ENCODE results near the gene CAVIN2. TPM values are rescaled to one million over a fixed set of nuclear protein-coding genes. Genes with fewer than 3 reads are reported as not detected.

The CAVIN2 gene, protein sequence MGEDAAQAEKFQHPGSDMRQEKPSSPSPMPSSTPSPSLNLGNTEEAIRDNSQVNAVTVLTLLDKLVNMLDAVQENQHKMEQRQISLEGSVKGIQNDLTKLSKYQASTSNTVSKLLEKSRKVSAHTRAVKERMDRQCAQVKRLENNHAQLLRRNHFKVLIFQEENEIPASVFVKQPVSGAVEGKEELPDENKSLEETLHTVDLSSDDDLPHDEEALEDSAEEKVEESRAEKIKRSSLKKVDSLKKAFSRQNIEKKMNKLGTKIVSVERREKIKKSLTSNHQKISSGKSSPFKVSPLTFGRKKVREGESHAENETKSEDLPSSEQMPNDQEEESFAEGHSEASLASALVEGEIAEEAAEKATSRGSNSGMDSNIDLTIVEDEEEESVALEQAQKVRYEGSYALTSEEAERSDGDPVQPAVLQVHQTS
- total RNA-seq (2014; rRNA removed; shearing (Covaris generic)), result 136 and 177 TPM in 2 replicates

DNA sequence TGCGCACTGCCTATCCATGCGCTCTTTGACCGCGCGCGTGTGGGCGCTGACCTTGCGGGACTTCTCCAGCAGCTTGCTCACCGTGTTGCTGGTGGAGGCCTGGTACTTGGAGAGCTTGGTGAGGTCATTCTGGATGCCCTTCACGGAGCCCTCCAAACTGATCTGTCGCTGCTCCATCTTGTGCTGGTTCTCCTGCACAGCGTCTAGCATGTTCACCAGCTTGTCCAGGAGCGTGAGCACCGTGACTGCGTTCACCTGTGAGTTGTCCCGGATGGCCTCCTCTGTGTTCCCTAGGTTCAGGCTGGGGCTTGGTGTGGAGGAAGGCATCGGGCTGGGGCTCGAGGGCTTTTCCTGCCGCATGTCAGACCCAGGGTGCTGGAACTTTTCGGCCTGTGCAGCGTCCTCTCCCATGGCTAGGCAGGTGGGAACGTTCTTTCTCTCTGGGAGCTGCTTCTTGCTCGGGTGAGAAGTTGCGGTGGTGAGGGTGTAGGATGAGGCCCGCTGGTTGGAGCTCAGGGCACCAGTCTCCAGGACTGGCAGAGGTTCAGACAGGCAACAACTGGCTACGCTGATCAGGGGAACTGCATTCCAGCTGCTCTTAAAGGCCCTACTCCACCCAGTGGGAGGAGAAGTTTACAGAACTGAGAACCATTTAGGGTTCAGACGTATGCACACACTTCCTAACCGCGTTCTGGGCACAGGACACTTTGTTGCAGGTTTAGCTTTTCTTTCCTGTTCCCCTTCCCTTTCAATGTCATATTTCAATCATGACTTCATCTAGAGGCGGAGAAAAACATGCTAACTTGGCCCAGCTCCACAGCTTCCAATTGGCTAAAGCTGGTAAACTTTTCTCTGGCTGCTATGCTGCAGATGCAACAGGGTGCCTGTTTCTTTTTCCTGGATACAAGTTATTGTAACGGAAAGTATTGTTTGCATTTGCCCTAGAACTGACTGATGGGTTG is at the start of gene CAVIN2:
CAVIN2 (minus strand) TSS at position 574 of the 962 bp plus-strand sequence; CDS start at position 411, 163 bp downstream.
- DNase-seq (ENCODE audit: low spot score), result peak; percentile 87

DNA sequence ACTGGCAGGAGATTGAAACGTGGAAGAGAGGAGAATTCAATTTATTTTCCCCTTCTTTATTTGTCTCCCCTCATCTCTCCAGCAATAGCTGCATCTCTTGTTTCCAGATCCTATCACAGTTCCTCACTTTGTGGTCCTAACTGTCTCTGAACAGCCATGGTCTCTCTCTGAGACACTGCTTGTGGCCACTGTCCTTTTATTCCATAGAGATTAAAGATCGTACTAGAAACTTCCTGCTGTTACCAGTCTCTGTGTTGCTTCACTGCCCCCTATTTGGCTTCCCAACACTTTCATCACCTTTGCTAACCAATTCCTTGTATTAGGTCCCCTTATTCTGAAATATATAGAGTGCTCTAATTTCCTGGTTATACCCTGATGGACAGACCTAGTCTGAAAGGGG is 48.9 kb upstream of the CAVIN2 start:
- no peak for DNase-seq (ENCODE audit: low spot score)

DNA sequence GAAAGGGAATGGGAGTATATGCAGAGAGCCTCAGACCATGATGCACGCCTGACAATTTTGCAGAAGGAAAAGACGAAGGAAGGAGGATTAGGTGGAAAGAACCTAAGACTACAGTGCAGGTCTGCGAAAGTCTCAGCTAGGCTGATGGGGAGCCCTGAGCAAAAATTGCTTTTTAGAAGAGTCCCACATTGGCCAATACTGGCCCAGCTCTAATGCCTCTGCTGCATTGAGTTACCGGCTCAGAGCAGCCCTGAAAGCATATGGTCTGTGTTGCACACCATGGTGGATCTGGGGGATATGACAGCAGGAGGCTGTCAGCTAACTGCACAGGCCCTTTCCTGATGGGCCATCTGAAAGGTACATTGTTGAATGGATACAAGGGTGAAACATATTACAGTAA is 48.3 kb upstream of the CAVIN2 start:
- no peak for DNase-seq (ENCODE audit: low spot score)

DNA sequence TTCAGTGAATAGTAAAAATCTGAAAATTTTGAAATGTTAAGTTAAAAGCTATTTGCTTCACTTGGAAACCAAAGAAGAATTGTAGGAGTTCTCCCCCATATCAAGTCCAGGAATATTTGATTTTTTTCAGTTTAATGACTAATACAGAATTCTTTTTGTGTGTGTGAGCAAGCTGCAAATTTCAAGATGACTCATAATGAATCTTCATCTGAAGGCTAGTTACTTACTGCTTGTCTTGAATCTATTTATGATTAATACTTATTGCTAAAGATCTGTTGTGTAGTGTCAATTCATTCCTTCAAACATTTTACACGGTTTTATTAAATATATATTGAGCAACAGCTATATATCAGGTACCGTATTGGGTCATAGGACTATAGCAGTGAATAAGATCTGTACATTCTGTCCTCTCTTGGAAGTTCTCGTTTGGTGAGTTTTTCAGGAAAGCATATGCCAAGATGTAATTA is 47.8 kb upstream of the CAVIN2 start:
- peak; percentile 82 for DNase-seq (ENCODE audit: low spot score)

DNA sequence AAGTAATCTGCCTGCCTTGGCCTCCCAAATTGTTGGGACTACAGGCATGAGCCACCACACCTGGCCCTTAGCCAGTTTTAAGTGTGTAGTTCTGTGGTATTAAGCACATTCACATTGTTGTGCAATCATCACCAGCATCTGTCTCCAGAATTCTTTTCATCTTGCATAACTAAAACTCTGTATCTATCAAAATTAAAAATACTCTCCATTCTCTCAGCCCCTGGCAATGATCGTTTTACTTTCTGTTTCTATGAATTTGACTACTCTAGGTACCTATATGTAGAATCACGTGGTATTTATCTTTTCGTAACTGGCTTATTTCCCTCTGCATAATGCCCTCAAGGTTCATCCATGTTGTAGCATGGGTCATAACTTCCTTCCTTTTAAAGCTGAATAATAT is 45.5 kb upstream of the CAVIN2 start:
- DNase-seq (ENCODE audit: low spot score), result no peak

DNA sequence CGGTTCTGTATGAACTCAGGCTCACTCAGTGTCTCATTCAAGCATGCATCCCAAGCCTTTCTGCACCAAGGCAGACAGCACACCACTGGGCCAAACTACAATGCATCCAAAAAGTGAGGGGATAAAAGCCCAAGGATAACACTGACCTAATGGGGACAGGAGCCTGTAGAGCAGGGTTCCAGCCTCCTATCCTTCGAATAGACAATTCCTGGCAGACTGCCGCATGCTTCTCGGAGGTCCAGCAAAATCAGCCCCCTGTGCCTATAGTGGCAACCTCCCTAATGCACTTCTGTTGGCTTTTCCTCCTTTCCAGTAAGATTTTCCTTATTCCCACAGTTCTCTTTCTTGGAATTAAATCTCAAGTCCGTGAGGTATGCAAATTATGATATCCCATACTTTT is 44.8 kb upstream of the CAVIN2 start:
- no peak for DNase-seq (ENCODE audit: low spot score)

DNA sequence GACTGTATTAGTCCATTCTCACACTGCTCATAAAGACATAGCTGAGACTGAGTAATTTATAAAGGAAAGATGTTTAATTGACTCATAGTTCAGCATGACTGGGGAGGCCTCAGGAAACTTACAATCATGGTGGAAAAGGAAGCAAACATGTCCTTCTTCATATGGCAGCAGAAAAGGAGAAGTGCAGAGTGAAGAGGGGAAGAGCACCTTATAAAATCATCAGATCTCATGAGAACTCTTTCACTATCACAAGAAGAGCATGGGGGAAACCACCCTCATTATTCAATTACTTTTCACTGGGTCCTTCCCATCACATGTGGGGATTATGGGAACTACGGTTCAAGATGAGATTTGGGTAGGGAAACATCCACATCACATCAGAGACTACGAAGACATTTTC is 43.0 kb upstream of the CAVIN2 start:
- no peak for DNase-seq (ENCODE audit: low spot score)

DNA sequence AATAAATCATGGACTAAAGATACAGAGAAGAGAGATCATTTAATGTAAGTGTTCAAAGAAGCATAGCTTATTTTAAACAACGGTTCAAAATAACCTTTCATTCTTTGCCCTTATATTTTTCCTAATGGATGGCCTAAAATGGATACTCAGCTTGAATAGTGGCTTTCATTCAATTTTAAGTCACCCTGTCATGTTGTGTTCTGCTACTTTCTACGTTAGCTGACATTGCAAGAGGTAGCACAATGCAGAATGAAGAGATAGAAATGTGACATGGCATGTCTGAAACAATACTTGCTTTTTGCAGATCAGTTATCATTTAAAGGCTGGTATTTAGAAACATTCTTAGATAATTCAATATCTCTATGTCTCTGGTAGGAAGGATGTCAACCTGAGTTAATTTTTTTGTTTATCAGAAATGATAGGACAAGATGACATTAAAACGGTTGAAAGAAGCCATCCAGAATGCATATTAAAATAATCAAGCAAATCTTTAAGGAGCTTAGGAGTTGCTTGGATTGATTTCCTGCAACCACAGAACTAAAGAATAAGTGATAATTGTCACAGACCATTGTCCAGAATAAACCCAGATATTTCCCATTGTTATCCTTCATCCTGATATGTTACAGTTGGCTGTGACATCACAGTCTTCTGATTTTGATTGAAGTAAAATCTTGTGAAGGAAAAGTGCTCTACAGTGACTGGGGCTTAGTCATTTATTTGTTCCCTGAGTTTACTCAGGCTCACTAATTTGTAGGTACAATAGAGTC is 41.7 kb upstream of the CAVIN2 start:
- DNase-seq (ENCODE audit: low spot score), result no peak

DNA sequence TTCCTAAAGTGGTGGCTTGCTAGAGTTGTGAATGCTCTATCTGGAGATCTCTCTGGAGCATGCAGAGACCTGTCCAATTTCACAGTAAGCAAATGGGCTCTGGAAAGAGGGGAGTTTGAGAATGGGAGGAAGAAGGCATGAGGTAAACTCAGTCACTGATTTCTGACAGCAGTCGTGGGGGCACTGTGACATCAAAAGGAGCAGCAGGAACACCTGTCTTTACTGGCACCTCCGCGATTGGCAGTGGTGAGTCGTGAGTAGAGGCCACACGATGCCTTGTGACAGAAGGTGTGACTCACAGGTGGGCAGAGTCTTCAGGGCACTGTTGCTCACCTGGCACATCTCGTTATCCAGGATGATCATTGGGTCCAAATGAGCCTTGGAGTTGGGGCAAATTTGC is 38.8 kb upstream of the CAVIN2 start:
- no peak for DNase-seq (ENCODE audit: low spot score)

DNA sequence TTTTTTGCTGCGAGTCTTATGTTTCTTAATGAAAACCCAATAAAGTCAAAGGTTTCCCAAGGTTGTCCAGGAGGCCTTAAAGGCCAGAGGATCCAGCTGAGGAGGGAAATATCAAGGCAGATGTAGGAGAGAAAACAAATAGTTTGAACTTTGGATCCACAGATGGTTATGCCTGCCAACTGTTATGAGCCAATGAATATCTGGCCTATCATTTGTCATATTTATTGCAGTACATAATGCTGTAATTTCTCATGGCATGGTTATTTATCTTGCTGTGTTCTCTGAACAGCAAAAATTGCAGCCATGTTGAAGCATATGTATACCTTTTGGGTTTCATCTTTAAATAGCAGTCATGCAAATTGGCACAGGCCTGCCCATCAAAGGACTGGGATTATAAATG is 38.2 kb upstream of the CAVIN2 start:
- no peak for DNase-seq (ENCODE audit: low spot score)

DNA sequence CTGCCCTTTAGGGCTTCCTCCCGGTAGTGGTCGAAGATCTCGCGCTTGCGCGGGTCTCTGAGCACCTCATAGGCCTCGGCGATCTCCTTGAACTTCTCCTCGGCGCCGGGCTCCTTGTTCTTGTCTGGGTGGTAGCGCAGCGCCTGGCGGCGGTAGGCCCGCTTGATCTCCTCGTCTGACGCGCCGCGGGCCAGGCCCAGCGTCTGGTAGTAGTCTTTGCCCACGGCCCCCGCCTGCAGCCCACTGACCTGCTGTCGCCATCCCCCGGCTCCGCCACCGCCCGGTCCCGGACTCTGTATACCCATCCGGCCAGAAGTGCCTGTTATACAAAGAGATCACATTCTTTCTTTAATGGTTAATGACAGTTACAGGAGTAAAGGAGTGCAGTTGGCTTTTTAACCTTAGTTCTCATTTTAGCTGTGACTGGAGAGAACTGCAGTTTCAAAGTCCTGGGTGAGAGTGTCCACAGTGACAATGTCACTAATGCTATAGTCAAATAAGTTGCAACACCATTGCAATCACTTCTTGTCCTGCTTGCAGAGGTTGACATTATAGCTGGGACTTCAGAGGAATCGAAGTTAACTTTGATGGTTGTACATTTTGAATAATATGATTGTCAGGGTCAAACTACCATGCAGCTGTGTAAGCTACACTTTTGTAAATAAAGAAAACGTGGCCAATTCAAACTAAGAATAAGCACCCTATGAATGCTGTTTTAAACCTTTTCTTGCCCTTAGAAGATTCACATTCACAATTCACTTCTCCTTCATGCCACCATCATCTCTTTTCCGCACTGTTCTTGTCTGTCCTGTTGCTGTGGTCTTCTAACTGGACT is 35.3 kb upstream of the CAVIN2 start:
- no peak for DNase-seq (ENCODE audit: low spot score)

DNA sequence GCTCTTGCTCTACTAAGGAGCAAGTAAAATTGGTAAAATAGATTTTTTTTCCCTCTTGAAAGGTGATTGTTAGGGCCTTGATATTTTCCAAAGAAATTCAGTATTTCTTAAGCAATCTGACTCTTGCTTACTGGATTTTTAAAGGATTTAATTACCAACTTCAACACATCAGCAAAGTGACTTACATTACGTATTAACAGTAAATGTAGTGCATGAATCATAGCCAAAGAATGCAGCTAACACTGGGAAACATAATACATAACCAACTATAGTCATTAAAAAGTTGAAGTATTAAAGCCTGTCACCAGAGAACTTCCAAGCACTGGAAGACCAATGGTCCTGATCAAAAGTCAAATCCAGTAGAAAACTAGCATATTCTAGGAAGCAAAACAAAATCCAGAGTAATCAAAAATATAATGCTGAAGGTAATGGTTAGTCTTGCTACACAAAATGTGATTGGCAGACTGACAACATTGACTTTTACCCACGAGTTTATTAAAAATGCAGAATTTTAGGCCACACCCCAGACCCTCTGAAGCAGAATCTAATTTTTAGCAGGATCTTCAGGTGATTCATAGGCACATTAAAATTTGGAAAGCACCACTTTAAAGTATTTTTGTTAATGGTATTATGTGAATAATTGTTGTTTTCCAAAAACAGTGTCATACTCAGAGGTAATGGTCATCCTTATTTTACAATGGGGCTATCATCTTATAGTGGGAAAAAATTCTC is 31.8 kb upstream of the CAVIN2 start:
- DNase-seq (ENCODE audit: low spot score), result peak; percentile 92

DNA sequence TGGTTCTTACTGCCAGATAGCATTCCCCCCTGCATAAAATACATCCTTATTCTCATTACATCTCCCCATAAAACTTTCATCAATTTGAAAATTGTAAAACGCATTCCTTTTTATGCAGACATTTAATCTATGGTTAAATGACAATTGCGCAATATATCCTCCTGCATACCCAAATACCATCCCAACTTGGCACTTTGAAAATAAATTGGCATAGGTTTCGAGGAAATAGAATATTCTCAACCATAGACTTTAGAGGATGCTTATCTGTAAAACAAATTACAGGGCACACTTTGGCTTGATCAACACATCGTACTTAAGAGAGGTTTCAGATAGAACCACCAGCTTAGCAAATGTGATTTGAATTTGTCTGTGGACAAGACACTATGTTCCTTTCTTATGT is 31.0 kb upstream of the CAVIN2 start:
- no peak for DNase-seq (ENCODE audit: low spot score)

DNA sequence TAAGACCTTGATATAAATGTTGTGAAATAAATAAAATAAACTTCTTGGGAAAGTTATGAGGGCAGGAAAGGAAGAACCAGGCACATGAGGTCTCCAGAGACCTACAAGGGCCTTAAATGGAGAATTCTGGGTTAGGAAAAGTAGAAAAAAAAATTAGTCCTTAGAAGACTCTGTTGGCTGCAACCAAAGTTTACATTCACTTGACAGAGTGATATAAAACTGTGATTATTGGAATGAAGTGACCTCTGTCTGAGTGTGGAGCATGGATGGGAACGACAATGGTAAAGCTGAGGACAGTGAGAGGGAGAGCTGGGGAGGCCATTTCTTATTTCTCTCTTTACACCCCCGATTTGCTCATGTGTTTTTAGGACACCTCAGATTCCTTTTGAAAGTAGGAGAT is 29.0 kb upstream of the CAVIN2 start:
- no peak for DNase-seq (ENCODE audit: low spot score)

DNA sequence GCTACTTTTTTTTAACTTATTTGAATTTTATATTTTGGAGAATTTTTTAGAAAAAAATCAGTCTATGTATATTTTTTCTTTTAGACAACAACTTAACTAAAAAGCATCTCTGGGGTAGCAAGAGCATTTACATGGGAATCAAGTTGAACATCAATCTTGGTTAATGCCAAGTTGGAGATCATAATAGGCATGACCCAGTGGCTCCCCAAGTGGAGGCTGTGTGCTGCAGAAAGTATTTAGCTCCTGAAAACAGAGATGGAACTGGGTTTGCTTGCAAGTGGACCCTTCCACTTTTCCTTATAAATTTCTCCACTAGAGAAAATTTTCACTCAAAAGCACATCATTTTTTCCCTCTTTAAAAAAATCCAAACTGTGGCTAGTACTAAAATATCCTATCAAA is 23.9 kb upstream of the CAVIN2 start:
- DNase-seq (ENCODE audit: low spot score), result no peak

DNA sequence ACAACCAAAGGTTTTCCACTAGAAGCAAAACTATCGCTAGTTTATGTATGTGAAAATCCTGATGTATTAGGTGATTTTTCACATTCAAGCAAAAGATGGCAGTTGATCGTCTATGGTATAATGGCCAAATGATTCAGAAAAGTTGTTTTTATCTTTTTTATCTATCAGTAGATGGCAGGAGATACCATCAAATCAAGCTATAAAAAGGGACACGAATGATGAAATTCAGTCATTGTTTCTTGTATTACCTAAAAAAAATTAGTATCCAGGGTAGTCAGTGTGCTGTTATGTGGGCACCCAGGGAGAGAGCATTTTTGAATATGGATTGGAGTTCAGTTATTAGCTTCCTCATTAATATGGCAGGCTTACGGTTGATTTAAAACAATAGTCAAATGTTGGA is 22.9 kb upstream of the CAVIN2 start:
- DNase-seq (ENCODE audit: low spot score), result peak; percentile 50

DNA sequence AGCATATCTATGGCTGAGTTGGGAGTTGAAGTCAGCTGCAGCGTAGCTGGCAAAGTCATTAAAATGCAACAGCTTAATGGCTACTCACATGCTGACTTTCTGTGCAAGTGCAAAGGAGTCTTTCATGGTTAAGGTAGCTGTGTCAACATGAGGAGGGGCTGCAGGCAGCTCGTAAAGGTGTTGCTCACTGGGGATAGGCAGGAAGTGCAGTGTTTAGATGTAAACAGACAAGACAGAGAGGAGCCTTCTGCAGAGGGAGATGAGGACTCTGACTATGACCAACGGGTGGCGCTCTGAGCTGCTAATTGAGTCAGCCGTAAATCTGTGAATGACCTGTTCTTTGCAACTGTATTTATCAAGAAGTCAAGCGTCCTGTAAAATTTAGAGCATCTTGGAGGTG is 22.3 kb upstream of the CAVIN2 start:
- peak; percentile 85 for DNase-seq (ENCODE audit: low spot score)

DNA sequence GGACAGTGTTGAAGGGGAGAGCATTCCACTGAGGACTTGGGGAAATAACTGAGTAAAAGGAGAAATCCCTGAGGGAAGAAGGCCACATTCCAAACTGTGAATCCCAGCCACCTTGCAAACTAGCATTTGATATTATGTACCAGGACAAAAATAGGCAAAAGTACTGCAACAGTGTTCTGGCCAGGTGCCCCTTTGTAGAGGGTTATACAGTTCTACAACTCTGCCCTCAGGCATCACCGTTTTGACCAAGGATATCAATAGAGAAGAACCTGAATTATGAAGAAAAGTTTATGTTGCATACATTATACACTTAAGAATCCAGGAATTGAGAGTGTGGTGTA is 20.6 kb upstream of the CAVIN2 start:
- DNase-seq (ENCODE audit: low spot score), result no peak

DNA sequence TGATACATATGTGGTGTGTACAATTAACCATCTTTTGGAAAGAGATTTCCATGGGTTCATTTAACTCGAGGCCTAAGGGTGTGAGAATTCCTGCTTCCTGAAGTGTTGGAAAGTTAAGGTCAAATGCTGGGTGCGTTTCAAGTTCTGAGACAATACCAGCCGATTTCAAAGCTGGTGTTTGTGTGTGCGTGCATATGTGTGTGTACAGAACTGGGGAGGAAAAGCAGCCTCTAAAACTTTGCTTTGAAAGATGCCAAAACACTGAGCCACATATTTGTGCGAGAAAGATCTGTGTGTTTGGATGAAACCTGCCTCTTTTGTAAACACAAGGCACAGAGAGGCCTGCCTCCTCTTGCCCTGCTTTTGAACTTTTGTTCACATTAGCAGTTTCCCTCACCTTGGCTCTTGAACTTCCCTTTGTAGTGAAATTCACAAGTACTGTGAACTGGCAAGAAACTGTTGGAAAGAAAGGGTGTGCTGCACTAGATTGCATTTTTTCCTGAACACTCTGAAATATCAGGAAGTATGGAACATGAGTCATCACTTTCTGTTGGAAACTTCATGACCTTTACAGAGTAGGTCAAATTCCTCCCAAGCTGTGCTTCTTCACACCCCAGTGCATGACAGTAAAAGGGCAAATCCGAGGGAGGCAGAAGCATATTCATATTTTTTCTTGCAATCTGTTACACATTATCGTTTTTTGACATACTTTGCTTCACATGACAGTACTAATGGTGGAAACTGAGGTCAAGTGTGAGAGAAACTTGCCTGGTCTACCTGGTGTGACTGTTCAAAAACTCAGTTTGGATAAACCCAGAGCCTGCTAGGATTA is 20.0 kb upstream of the CAVIN2 start:
- peak; percentile 96 for DNase-seq (ENCODE audit: low spot score)
